ENCODE data around the gene TCFL5.

The TCFL5 gene

DNA sequence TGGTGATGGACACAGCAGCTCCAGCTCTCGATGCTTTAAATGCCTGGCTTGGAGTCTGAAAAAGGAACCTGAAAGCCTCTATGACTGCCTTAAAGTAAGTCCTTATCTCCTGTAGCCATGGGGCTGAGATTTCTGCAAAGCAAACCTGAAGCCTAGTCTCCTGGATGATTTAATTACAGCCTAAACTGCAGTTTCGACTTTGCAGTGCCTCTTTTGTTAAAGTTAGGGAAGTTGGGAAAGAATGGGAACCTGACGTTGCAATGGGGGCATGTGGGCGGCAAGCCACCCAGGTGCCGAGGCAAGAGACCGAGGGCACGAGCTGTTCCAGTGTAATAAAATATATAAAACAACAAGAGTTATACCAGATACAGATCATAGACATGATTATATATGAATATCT, 11.7 kb upstream of the TCFL5 start:
- Histone ChIP-seq H2BK12ac (ENCODE audit: low read length in 2 of 2) (peak overlapping the region in 1 of 2 experiments; percentile 46), H3K27ac (ENCODE audit: low read length, poor library complexity, severe bottlenecking) (no peak overlapping the region), H3K14ac (ENCODE audit: low read length in 2 of 2) (no peak overlapping the region), H2BK5ac (ENCODE audit: low read depth, low read length, poor library complexity, severe bottlenecking) (no peak overlapping the region), H3K18ac (ENCODE audit: low read depth in 1 of 2, low read length in 2 of 2) (no peak overlapping the region), H2AK5ac (ENCODE audit: low read length, severe bottlenecking) (no peak overlapping the region), H3K36me3 (ENCODE audit: control insufficient read depth in 1 of 2, insufficient read depth in 2 of 2, low read depth in 1 of 2, low read length in 2 of 2) (peaks cover 2 to 9% of the 10 kb centered on the region in 2 experiments), H3K27me3 (ENCODE audit: control insufficient read depth in 1 of 2, insufficient read depth in 1 of 2, low read length in 2 of 2) (no peaks in the 10 kb centered on the region), H3K79me1 (replicated peaks; ENCODE audit: low read length, poor library complexity, severe bottlenecking) (no peaks in the 10 kb centered on the region), H2BK120ac (ENCODE audit: low read depth, low read length) (no peak overlapping the region), H3K9ac (ENCODE audit: low read length) (no peak overlapping the region), H3K4me3 (ENCODE audit: insufficient read depth in 1 of 2, low read depth in 1 of 2, low read length in 2 of 2) (no peak overlapping the region), H3K23ac (ENCODE audit: low read length in 2 of 2) (no peak overlapping the region), H3K4me1 (ENCODE audit: control insufficient read depth, insufficient read depth, low read depth, low read length) (peaks cover 16% of the 10 kb centered on the region), H2AFZ (ENCODE audit: low read depth, low read length) (no peak overlapping the region), H3K4ac (ENCODE audit: low read depth in 1 of 2, low read length in 2 of 2) (no peak overlapping the region), H4K8ac (ENCODE audit: low read length) (no peak overlapping the region), H3K4me2 (ENCODE audit: low read length, poor library complexity, severe bottlenecking) (no peak overlapping the region), H4K91ac (ENCODE audit: low read length) (no peak overlapping the region), H2BK15ac (ENCODE audit: low read depth, poor library complexity, severe bottlenecking) (no peak overlapping the region), H3K9me3 (ENCODE audit: control insufficient read depth, low read length) (no peaks in the 10 kb centered on the region)
- DNase-seq = no peak
- WGBS = 45% methylated on average over 3 of the region's 7 CpGs

DNA sequence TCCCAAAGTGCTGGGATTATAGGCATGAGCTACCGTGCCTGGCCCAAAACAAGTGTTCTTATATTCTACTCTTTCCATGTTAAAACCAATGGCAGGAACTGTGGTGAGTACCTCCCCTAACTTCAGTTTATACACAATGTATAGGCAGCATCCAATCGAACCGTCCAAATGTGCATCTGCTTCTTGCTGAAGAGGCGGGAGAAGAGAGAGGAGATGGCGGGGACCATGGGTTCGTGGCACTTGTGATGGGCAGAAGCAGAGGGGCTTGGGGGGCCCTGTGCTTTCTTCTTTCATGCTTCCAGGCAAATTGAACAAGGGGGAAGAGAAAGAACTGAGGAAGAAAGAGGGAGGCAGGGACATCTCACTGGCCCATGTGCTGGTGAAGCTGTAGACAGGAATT, 11.2 kb upstream of the TCFL5 start:
- Histone ChIP-seq H3K4me2 (ENCODE audit: low read length, poor library complexity, severe bottlenecking) (no peak overlapping the region), H2AFZ (ENCODE audit: low read depth, low read length) (no peak overlapping the region), H4K91ac (ENCODE audit: low read length) (no peak overlapping the region), H3K9me3 (ENCODE audit: control insufficient read depth, low read length) (no peaks in the 10 kb centered on the region), H4K8ac (ENCODE audit: low read length) (no peak overlapping the region), H3K27me3 (ENCODE audit: control insufficient read depth in 1 of 2, insufficient read depth in 1 of 2, low read length in 2 of 2) (no peaks in the 10 kb centered on the region), H3K4me3 (ENCODE audit: insufficient read depth in 1 of 2, low read depth in 1 of 2, low read length in 2 of 2) (no peak overlapping the region), H2AK5ac (ENCODE audit: low read length, severe bottlenecking) (no peak overlapping the region), H3K23ac (ENCODE audit: low read length in 2 of 2) (no peak overlapping the region), H3K18ac (ENCODE audit: low read depth in 1 of 2, low read length in 2 of 2) (no peak overlapping the region), H3K4me1 (ENCODE audit: control insufficient read depth, insufficient read depth, low read depth, low read length) (peaks cover 16% of the 10 kb centered on the region), H3K9ac (ENCODE audit: low read length) (no peak overlapping the region), H2BK15ac (ENCODE audit: low read depth, poor library complexity, severe bottlenecking) (no peak overlapping the region), H2BK12ac (ENCODE audit: low read length in 2 of 2) (peak overlapping the region in 1 of 2 experiments; percentile 46), H3K14ac (ENCODE audit: low read length in 2 of 2) (no peak overlapping the region), H3K4ac (ENCODE audit: low read depth in 1 of 2, low read length in 2 of 2) (no peak overlapping the region), H2BK120ac (ENCODE audit: low read depth, low read length) (no peak overlapping the region), H3K79me1 (replicated peaks; ENCODE audit: low read length, poor library complexity, severe bottlenecking) (no peaks in the 10 kb centered on the region), H3K27ac (ENCODE audit: low read length, poor library complexity, severe bottlenecking) (no peak overlapping the region), H3K36me3 (ENCODE audit: control insufficient read depth in 1 of 2, insufficient read depth in 2 of 2, low read depth in 1 of 2, low read length in 2 of 2) (peaks cover 0 to 9% of the 10 kb centered on the region in 2 experiments), H2BK5ac (ENCODE audit: low read depth, low read length, poor library complexity, severe bottlenecking) (no peak overlapping the region)
- WGBS = 97% methylated on average over 6 of the region's 6 CpGs
- no peak for DNase-seq

DNA sequence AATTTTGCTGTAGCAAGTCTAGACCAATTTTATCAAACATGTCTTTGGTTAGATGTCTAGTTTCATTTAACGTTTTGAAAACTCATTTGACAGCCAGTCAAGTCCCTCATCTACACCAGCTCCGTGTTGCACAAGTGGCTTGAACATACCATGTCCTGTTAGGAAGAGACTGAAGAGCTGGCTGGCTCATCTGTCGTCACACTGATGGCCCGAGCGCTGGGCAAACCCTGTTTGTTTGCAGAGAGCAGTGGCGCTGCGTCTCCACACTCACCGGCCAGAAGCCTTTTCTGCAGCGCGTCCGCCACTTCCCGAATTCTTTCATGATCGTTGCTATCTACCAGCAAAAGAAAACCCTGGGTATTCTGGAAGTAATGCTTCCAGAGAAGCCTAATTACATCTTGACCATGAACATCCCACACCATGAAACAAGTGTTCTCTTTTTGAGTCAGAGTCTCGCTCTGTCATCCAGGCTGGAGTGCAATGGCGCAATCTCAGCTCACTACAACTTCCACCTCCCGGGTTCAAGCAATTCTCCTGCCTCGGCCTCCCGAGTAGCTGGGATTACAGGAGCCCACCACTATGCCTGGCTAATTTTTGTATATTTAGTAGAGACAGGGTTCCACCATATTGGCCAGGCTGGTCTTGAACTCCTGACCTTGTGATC, 10.7 kb upstream of the TCFL5 start:
- Histone ChIP-seq H3K4me3 (ENCODE audit: insufficient read depth in 1 of 2, low read depth in 1 of 2, low read length in 2 of 2) (no peak overlapping the region), H3K23ac (ENCODE audit: low read length in 2 of 2) (no peak overlapping the region), H2BK15ac (ENCODE audit: low read depth, poor library complexity, severe bottlenecking) (no peak overlapping the region), H2BK12ac (ENCODE audit: low read length in 2 of 2) (no peak overlapping the region), H3K27me3 (ENCODE audit: control insufficient read depth in 1 of 2, insufficient read depth in 1 of 2, low read length in 2 of 2) (no peaks in the 10 kb centered on the region), H4K91ac (ENCODE audit: low read length) (no peak overlapping the region), H3K4me1 (ENCODE audit: control insufficient read depth, insufficient read depth, low read depth, low read length) (peaks cover 14% of the 10 kb centered on the region), H3K4me2 (ENCODE audit: low read length, poor library complexity, severe bottlenecking) (no peak overlapping the region), H3K9me3 (ENCODE audit: control insufficient read depth, low read length) (no peaks in the 10 kb centered on the region), H2AK5ac (ENCODE audit: low read length, severe bottlenecking) (no peak overlapping the region), H4K8ac (ENCODE audit: low read length) (no peak overlapping the region), H3K27ac (ENCODE audit: low read length, poor library complexity, severe bottlenecking) (no peak overlapping the region), H3K18ac (ENCODE audit: low read depth in 1 of 2, low read length in 2 of 2) (no peak overlapping the region), H3K4ac (ENCODE audit: low read depth in 1 of 2, low read length in 2 of 2) (no peak overlapping the region), H2BK120ac (ENCODE audit: low read depth, low read length) (no peak overlapping the region), H3K79me1 (replicated peaks; ENCODE audit: low read length, poor library complexity, severe bottlenecking) (no peaks in the 10 kb centered on the region), H2BK5ac (ENCODE audit: low read depth, low read length, poor library complexity, severe bottlenecking) (no peak overlapping the region), H2AFZ (ENCODE audit: low read depth, low read length) (no peak overlapping the region), H3K36me3 (ENCODE audit: control insufficient read depth in 1 of 2, insufficient read depth in 2 of 2, low read depth in 1 of 2, low read length in 2 of 2) (peaks cover 0 to 8% of the 10 kb centered on the region in 2 experiments), H3K14ac (ENCODE audit: low read length in 2 of 2) (peak overlapping the region in 1 of 2 experiments; percentile 5), H3K9ac (ENCODE audit: low read length) (no peak overlapping the region)
- 96% methylated on average over 18 of the region's 18 CpGs for WGBS
- DNase-seq = no peak

DNA sequence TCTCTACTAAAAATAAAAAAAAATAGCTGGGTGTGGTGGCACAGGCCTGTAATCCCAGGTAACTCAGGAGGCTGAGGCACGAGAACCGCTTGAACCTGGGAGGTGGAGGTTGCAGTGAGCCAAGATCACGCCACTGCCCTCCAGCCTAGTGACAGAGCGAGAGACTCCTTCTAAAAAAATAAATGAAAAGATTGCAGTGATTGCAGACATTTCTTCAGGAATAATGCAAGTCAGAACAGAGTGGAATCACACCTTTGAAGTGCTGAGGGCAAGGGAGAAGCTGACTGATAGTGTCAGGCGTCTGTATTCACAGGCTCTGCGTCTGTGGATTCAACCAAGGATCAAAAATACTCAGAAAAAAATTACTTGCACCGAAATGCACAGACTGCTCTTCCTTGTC, 2.6 kb upstream of the TCFL5 start:
- Histone ChIP-seq H3K4me3 (ENCODE audit: insufficient read depth in 1 of 2, low read depth in 1 of 2, low read length in 2 of 2) (no peak overlapping the region), H2BK120ac (ENCODE audit: low read depth, low read length) (no peak overlapping the region), H3K4me2 (ENCODE audit: low read length, poor library complexity, severe bottlenecking) (no peak overlapping the region), H3K36me3 (ENCODE audit: control insufficient read depth in 1 of 2, insufficient read depth in 2 of 2, low read depth in 1 of 2, low read length in 2 of 2) (no peaks in the 10 kb centered on the region), H4K8ac (ENCODE audit: low read length) (no peak overlapping the region), H4K91ac (ENCODE audit: low read length) (no peak overlapping the region), H2BK5ac (ENCODE audit: low read depth, low read length, poor library complexity, severe bottlenecking) (no peak overlapping the region), H3K4ac (ENCODE audit: low read depth in 1 of 2, low read length in 2 of 2) (no peak overlapping the region), H3K14ac (ENCODE audit: low read length in 2 of 2) (no peak overlapping the region), H3K79me1 (replicated peaks; ENCODE audit: low read length, poor library complexity, severe bottlenecking) (peaks cover 7% of the 10 kb centered on the region), H3K27me3 (ENCODE audit: control insufficient read depth in 1 of 2, insufficient read depth in 1 of 2, low read length in 2 of 2) (no peaks in the 10 kb centered on the region), H3K18ac (ENCODE audit: low read depth in 1 of 2, low read length in 2 of 2) (no peak overlapping the region), H3K4me1 (ENCODE audit: control insufficient read depth, insufficient read depth, low read depth, low read length) (peaks cover 16% of the 10 kb centered on the region), H3K27ac (ENCODE audit: low read length, poor library complexity, severe bottlenecking) (no peak overlapping the region), H3K23ac (ENCODE audit: low read length in 2 of 2) (no peak overlapping the region), H2AFZ (ENCODE audit: low read depth, low read length) (no peak overlapping the region), H2BK15ac (ENCODE audit: low read depth, poor library complexity, severe bottlenecking) (no peak overlapping the region), H3K9ac (ENCODE audit: low read length) (no peak overlapping the region), H2AK5ac (ENCODE audit: low read length, severe bottlenecking) (no peak overlapping the region), H3K9me3 (ENCODE audit: control insufficient read depth, low read length) (no peaks in the 10 kb centered on the region), H2BK12ac (ENCODE audit: low read length in 2 of 2) (no peak overlapping the region)
- 98% methylated on average over 4 of the region's 7 CpGs for WGBS
- no peak for DNase-seq

All from mesenchymal stem cell (in vitro differentiated cells and primary cell).